Uterus (tissue), 2 donors: ENCODE results near the gene WDR59.

Experiments
- POLR2A ChIP-seq, 2 donors: fragments of 450-650 bp; IDR thresholded peaks; one replicate each; pipeline ENCODE4 v1.6.1; 2016; ENCODE audit warnings: antibody characterized with exemption in 2 of 2, mild to moderate bottlenecking in 1 of 2, moderate library complexity in 1 of 2
- TF ChIP-seq, protein P1 (sequence below), 4 experiments: fragments of 200-600 bp in 2 of 4; fragments of 450-650 bp in 2 of 4; sonication (generic) in 2 of 4; IDR thresholded peaks; one replicate each; pipeline ENCODE4 v1.5.1; 2016 to 2019; ENCODE audit warnings: antibody characterized with exemption in 4 of 4, mild to moderate bottlenecking in 2 of 4, moderate library complexity in 1 of 4

DNA sequence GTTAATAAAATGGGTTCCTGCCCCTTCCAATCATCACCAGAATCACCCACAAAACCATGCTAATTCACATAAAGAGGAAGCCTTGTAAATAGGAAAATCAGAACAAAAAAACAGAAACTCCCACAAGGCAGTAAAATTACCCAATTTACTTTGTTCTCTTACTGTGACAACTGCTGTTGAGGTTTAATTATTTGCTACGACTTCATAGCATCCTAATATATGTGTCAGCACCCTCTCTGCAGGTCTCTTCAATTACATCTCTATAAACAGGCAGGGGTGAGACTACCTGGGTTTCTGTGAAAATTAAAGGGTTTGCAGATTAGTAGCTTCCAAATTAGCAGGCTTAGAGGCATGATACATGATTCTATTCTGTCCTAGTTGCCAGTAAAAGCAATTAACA, 2.7 kb downstream of the WDR59 start:
- TF ChIP-seq POLR2A (IDR thresholded peaks at IDR 0.05), result no peak
- TF ChIP-seq, protein P1, sequence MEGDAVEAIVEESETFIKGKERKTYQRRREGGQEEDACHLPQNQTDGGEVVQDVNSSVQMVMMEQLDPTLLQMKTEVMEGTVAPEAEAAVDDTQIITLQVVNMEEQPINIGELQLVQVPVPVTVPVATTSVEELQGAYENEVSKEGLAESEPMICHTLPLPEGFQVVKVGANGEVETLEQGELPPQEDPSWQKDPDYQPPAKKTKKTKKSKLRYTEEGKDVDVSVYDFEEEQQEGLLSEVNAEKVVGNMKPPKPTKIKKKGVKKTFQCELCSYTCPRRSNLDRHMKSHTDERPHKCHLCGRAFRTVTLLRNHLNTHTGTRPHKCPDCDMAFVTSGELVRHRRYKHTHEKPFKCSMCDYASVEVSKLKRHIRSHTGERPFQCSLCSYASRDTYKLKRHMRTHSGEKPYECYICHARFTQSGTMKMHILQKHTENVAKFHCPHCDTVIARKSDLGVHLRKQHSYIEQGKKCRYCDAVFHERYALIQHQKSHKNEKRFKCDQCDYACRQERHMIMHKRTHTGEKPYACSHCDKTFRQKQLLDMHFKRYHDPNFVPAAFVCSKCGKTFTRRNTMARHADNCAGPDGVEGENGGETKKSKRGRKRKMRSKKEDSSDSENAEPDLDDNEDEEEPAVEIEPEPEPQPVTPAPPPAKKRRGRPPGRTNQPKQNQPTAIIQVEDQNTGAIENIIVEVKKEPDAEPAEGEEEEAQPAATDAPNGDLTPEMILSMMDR (IDR thresholded peaks at IDR 0.05), result no peak
